GM19328 (cell line): ENCODE data around the gene CCDC148.
"Not testable (repeated sequence)": the region's sequence is repeated elsewhere in the genome, so short reads cannot be mapped to it uniquely, and the experiment has no call there.

Experiments
- ATAC-seq: cut with Tn5 transposase; IDR thresholded peaks from one replicate; pipeline ENCODE4 v1.9.1; 2021; ENCODE audit warnings: mild to moderate bottlenecking, moderate library complexity; ENCODE audit not compliant: unreplicated experiment

Gene CCDC148

DNA sequence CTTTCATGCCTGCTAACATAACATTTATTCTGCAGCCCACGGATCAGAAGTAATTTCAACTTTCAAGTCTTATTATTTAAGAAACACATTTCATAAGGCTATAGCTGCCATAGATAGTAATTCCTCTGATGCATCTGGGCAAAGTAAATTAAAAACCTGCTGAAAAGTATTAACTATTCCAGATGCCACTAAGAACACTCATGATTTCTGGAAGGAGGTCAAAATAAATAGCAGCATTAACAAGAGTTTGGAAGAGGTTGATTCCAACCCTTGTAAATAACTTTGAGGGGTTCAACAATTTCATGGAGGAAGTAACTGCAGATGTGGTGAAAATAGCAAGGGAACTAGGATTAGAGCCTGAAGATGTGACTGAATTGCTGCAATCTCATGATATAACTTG is 77.6 kb downstream of the CCDC148 start:
- ATAC-seq, result no peak

DNA sequence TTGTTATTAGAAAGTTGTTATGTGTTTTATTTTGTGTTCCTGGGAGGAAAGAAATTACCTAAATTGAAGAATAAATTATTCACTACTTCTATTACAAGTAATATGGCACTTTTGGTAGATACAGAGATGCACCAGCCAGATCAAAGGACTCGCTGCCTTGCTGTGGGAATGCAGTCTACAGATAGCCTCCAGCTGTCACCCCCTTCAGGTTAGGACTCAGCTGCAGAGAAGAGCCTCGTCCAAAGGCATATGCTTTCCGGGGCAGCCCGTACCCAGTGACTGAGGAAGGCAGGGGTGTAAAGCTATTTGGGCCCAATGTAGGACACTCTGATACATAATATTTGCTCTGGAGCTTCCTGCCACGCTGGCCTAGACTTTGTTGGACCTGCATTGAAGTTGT is 90.2 kb downstream of the CCDC148 start:
- no peak for ATAC-seq

DNA sequence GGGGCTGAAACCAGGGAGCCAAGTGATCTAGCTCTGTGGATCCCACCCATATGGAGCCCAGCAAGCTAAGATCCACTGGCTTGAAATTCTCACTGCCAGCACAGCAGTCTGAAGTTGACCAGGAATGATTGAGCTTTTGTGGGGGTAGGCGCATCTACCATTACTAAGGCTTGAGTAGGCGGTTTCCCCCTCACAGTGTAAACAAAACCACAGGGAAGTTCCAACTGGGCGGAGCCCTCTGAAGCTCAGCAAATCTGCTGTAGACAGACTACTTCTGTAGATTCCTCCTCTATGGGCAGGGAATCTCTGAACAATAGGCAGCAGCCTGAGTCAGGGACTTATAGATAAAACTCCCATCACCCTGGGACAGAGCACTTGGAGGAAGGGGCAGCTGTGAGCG is 96.7 kb downstream of the CCDC148 start:
- no peak for ATAC-seq

DNA sequence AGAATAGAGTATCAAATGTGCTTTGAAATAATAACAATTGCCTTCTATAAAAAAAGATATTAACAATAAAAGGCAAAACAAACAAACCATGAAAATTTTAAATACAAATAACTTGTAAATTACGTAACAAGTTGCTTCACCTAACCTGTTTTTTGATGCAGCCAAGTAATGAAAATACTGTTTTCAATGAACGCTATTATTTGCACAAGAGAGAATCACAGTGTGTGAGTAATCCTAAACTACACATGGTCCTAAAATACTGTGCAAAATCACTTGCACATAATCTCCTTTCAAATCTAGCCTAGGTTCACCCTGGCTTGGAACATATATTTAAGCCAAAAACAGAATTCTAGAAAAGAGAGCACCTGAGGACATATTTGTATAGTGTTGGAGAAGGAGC is 98.9 kb downstream of the CCDC148 start:
- ATAC-seq, result no peak

DNA sequence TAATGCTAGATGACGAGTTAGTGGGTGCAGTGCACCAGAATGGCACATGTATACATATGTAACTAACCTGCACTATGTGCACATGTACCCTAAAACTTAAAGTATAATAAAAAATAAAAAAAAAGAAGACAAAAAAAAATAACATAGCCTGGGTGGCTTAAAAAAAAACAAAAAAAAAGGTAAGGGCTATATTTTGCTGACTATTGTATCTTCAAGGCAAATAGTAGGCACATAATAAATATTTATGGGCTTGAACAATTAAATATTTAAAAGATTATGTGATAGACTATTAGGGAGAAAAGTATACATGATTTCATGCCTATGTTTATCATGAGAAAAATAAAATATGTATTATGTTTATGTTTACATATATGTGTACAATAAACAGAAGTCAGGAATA is 99.4 kb downstream of the CCDC148 start:
- ATAC-seq, result no peak

DNA sequence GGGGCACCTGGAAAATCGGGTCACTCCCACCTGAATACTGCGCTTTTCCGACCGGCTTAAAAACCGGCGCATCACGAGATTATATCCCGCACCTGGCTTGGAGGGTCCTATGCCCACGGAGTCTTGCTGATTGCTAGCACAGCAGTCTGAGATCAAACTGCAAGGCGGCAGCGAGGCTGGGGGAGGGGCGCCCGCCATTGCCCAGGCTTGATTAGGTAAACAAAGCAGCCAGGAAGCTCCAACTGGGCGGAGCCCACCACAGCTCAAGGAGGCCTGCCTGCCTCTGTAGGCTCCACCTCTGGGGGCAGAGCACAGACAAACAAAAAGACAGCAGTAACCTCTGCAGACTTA is 105.1 kb downstream of the CCDC148 start:
- not testable (repeated sequence) for ATAC-seq

DNA sequence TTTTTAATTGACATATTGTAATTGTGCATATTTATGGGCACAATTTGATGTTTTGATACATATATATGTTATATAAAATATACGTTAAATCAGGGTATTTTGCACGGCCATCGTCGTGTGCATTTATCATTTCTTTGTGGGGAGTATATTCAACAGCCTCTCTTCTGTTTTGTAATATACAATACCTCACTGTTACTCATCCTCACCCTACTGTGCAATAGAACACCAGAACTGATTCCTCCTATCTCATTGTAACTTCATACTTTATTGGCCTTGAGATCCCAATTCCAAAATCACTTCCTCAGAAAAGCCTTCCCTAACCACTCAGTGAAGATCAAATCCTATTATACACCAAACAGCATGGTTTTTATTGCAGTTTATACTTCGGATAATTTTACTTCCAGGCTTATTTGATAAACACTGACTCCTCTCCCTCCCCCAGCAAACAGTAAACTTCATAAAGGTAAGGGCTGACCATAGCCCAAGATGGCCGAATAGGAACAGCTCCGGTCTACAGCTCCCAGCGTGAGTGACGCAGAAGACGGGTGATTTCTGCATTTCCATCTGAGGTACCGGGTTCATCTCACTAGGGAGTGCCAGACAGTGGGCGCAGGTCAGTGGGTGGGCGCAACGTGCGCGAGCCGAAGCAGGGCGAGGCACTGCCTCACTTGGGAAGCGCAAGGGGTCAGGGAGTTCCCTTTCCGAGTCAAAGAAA is 105.6 kb downstream of the CCDC148 start:
- ATAC-seq, result not testable (repeated sequence)

DNA sequence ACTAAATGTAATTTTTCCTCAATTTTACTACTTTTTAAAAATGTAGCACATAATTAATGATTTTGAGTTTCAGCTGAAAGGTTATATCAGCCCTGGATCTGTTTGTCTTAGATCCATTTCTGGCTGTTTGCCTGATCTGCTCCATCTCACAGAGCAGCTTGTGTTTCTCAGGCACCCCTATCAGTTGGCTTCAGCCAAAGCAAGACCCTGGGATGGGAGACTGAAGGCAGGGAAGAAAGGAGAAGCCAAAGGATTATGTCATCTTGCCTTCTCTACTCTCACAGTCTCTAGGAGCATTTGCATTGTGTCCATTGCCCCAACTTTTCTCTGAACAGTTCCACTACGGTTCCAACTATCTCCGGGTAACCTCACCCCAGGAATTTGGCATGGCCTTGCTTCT is 110.5 kb downstream of the CCDC148 start:
- no peak for ATAC-seq

DNA sequence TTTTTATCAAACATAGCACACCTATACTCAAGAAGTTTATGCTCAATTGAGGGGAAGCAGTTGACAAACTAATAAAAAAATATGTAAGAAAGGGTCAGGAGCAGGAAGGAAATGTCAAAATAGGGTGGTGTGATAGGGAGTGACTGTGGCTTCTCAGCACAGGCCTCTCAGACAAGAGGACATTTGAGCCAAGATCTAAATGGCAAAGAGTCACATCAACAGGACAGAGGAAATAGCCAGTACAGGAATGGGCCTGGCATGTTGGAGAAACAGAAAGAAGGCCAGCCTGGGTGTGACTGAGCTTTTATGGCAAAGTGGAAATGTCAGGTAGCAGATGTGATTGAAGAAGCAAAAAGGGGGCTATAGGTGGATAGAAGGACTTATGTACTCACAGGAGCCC is 117.0 kb downstream of the CCDC148 start:
- ATAC-seq, result no peak

DNA sequence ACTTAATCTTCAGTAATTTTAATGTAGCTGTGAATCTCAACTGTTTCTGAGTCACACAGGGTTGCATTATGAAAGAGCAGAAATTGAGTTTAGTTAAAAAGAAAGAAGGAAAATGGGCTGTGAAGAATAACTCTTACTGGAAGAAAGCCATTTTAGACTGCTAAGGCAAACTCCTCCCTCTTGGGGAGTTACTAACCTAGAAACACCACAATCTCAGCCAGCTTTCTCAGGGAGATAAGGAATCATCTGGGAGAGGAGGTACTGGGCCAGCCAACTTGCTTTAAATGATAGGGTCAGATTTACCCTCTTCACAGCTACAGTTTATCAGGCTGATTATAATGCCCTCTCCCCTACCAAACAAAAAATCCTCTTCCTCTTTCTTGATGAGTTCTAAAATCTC is 119.5 kb downstream of the CCDC148 start:
- ATAC-seq, result no peak

DNA sequence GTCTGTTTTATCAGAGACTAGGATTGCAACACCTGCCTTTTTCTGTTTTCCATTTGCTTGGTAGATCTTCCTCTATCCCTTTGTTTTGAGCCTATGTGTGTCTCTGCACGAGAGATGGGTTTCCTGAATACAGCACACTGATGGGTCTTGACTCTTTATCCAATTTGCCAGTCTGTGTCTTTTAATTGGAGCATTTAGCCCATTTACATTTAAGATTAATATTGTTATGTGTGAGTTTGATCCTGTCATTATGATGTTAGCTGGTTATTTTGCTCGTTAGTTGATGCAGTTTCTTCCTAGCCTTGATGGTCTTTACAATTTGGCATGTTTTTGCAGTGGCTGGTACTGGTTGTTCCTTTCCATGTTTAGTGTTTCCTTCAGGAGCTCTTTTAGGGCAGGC is 124.8 kb downstream of the CCDC148 start:
- not testable (repeated sequence) for ATAC-seq

DNA sequence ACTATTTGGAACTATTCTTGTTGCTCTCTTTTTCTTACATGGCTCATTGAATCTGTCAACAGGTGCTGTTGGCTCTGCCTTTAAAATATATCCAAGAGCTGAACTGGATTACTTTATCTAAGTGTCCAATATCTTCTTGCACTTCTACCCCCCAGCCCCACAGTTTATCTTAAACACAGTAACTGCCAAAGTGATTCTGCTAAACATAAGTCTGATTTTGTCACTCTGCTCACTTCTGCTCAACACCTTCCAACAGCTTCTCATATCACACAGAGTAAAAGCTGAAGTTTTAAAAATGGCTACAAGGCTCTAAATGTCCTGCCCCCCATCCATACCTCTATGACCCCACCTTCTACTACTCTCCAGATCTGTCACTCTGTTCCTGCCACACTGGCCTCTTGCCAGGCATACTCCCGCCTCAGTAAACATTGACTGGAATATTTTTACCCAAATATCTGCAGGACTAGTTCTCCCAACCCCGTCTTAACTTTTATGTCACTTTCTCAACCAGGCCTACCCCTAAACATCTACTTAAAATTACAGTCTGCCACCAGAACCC is 130.7 kb downstream of the CCDC148 start:
- no peak for ATAC-seq

DNA sequence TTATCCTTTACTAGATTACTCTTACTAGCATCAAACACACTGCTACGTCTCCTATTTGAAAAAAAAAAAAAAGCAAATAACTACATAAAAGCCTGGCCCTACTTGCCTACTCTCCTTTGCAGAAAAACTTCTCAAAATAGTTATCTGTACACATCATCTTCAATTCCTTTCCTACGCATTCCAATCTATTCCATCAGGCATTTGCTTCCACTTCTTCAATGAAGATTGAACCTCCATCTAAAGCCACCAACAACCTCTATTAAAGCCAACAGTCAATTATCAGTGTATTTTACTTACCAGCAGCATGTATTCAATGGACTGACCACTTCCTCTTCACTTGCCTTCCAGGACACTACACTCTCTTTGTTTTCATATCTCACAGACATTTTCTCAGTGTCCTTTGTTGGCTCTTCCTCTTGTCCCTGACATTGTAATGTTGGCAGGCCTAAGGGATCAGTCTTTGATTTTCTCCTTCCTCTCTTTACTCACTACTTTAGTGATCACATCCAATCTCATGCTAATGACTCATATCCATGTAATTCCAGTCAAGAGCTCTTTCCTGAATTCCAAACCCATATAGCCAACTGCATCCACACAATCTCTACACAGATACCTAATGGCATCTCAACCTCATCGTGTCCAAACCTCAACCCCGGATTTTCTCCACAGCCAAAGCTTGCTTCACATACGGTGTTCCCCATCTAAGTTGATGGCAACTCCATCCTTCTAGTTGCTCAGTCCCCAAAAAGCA is 131.3 kb downstream of the CCDC148 start:
- no peak for ATAC-seq

DNA sequence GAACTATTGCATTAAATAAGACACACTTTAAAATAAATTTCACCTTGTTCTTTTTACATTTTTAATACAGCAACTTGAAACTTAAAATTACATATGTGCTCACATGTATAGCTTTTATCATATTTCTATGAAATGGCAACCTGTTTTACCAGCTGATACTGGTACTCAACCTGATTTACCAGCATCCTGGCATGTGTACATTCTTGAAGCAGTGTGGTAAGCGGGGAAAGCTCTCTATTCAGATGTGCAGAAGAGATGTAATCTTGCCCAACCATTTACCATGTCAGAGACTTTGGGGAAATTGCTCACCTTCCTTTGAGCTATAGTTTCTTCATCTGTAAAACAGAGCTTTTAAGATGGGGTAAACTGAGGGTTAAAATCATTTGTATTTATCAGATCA is 133.2 kb downstream of the CCDC148 start:
- ATAC-seq, result no peak

DNA sequence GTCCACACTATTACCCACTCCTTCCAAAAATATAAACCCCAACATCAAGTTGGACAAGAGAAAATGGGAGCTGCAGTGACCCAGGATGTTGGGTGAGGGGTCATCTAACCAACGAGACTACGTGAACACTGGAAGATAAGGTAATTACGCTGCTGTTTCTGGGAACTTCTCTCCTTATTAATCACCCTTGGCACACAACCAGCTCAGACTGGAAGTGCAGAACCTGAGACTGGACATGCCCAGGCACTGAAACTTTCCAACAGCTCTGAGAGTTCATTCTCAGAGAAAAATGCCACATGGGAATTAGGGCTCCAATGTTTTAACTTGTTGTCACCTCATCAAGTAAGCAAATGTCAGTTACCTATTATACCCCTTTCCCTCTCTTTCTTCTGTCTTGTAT is 135.3 kb downstream of the CCDC148 start:
- ATAC-seq, result no peak

DNA sequence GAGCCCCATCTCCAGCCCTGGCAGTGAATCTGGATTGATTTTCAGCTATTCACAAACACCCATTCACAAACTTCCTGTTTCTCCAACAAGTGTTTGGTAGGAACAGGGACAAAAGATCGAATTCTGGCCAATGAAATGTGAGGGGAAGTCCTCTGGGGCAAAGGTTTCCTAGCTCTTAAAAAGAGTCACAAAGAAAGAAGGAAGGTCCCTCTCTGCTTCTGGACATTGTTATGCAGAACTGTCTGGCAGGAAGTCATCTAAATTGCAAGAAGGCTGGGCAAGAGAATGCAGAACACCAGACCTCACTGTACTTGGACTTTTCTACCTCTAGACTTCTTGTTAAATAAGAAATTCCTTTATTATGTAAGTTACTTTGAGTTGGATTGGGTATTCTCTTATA is 137.3 kb downstream of the CCDC148 start:
- no peak for ATAC-seq

DNA sequence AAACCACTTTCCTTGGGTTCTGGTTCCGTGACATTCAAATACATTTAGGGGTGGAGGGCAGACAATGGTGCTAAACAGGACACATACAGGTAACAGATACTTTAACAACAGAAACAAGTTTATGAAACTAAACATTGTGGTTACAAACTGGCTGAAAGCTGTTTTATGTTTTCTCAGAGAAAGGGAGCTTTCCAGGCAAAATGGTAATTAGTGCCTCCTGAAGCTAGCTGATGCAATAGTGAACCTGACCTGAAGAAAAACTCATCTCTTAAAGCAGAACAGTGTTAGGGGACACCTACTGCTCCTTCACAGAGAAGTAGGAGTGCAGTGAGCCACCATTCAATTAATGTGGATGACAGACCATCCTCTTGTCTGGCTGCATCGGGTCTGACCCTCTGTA is 138.9 kb downstream of the CCDC148 start:
- no peak for ATAC-seq

DNA sequence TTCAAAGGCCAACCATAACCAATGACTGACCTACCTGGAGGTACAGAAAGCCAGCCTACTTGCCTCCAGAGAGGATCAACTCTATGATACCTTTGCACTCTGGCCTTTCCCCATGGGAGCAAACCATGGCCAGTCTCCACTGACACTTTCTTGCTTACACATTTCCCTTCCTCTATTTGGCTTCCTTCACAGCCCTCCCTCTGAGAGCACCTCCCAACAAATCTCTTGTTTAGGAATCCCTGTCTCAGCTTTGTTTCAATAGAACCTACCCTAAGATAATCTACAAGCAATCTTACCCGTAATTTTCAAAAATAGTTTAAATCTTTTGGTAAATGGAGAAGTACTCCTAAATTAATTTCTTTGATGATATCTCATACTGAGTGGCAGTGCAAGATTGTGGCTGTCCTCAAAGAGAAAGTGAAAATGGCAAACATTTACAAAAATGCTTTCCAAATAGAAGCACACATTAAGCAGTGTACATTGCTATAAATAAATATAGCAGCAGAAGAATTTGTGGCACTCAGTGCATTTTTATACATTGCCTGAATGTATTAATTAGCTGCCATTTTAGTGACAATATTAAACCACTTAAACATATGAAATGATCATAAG is 140.6 kb downstream of the CCDC148 start:
- no peak for ATAC-seq

DNA sequence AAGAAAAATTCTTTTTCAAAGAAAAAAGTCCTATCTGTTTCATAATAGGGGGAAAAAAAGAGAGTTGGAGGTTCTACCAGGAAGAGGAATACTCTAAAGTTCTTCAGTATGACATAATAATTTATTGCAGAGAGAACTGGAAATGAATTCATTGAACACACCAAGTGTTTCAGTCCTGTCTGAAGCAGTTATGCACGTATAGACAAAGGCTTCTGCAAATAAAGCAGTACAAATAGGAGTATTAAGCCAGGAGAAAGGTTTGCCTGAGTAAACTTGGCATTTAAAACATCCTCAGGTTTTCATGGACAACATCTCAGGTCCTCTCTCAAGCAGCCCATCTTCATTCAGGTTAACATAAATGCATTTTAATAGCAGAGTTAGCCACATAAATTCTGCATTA is 141.6 kb downstream of the CCDC148 start:
- ATAC-seq, result no peak

DNA sequence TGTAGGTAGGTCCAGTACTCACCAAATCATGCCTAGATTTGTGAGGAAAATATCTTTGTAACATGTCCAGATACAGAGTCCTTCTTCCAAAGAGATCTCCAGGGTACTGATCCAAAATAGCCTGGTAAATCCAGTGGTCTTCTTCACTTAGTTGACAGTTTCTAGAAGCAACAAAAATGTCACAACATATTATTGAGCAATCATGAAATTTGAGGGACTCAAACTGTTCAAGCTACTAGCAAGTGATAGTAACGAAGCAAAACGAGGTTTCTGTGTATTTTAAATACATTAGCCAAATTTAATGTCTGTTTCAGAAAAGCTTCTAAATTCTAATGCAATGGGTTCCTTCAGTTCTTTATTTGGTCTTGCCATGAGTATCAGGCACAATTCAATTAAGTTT is 142.8 kb downstream of the CCDC148 start:
- ATAC-seq, result no peak

DNA sequence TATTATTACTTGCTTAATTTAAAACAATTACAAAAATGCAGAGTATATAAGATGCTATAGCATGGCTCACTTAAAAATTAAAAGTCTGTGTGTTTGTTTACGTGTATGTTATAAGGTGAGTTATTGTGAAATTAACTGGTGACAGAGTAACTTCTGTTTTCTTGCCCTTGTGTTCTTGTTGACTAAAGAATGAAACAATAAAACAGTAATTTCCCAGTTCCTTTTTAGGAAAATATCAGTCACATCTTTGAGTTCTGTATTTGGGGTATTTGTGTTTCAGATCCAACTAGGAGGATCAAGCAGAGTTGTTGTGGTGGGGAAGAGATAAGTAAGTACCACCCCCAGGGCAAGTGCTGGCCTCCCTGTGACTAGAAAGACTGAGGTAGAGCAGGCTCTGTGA is 143.6 kb downstream of the CCDC148 start:
- ATAC-seq, result no peak

DNA sequence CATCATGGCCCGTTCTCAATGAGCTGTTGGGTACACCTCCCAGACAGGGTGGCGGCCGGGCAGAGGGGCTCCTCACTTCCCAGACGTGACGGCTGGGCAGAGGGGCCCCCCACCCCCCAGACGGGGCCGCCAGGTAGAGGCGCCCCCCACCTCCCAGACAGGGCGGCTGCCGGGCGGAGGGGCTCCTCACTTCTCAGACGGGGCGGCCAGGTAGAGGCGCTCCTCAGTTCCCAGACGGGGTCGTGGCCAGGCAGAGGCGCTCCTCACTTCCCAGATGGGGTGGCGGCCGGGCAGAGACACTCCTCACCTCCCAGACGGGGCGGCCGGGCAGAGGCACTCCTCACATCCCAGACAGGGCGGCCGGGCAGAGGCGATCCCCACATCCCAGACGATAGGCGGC is 146.1 kb downstream of the CCDC148 start:
- not testable (repeated sequence) for ATAC-seq
